ENCODE measurements around the gene C22orf39.

The C22orf39 gene

DNA sequence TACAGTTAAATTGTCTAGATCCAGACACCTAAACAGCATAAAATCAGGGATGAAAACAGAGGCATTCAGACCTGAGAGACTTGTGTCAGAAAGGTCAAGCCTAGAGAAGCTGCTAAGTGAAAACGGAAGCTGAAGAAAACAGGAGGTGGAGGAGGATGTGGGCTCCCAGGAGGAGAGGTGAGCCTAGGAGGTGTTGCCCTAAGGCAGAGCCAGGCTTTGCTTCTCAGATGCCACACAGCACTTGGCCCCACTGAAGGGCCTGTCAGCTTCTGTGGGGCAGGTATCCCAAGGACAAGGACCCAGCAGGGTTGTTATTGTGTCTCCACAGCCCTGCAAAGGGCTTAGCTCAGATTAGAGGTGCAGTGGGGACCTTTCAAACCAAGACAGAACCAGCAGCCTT is 17.0 kb upstream of the C22orf39 start:
- no peaks in the 10 kb centered on the region for H3K36me3 ChIP-seq (ENCODE audit: insufficient read depth)
- no peak overlapping the region for H3K27ac ChIP-seq
- H3K79me2 ChIP-seq (ENCODE audit: insufficient read depth, low read depth): no peaks in the 10 kb centered on the region
- no peaks in the 10 kb centered on the region for H4K20me1 ChIP-seq (ENCODE audit: insufficient read depth)
- H3K27me3 ChIP-seq (ENCODE audit: insufficient read depth, low read depth): no peaks in the 10 kb centered on the region
- no peak overlapping the region for H2AFZ ChIP-seq (ENCODE audit: low read depth)
- H3K9ac ChIP-seq: no peak overlapping the region
- H3K4me1 ChIP-seq (ENCODE audit: low read depth, poor library complexity, severe bottlenecking): no peaks in the 10 kb centered on the region
- H3K4me3 ChIP-seq (IDR thresholded peaks at IDR 0.05; ENCODE audit: insufficient read depth, low read depth, low read length): no peak overlapping the region
- H3K4me2 ChIP-seq: no peak overlapping the region
- TF ChIP-seq, protein P1, sequence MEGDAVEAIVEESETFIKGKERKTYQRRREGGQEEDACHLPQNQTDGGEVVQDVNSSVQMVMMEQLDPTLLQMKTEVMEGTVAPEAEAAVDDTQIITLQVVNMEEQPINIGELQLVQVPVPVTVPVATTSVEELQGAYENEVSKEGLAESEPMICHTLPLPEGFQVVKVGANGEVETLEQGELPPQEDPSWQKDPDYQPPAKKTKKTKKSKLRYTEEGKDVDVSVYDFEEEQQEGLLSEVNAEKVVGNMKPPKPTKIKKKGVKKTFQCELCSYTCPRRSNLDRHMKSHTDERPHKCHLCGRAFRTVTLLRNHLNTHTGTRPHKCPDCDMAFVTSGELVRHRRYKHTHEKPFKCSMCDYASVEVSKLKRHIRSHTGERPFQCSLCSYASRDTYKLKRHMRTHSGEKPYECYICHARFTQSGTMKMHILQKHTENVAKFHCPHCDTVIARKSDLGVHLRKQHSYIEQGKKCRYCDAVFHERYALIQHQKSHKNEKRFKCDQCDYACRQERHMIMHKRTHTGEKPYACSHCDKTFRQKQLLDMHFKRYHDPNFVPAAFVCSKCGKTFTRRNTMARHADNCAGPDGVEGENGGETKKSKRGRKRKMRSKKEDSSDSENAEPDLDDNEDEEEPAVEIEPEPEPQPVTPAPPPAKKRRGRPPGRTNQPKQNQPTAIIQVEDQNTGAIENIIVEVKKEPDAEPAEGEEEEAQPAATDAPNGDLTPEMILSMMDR (conservative IDR thresholded peaks at IDR 0.05; ENCODE audit: low read depth, low read length): no peak

DNA sequence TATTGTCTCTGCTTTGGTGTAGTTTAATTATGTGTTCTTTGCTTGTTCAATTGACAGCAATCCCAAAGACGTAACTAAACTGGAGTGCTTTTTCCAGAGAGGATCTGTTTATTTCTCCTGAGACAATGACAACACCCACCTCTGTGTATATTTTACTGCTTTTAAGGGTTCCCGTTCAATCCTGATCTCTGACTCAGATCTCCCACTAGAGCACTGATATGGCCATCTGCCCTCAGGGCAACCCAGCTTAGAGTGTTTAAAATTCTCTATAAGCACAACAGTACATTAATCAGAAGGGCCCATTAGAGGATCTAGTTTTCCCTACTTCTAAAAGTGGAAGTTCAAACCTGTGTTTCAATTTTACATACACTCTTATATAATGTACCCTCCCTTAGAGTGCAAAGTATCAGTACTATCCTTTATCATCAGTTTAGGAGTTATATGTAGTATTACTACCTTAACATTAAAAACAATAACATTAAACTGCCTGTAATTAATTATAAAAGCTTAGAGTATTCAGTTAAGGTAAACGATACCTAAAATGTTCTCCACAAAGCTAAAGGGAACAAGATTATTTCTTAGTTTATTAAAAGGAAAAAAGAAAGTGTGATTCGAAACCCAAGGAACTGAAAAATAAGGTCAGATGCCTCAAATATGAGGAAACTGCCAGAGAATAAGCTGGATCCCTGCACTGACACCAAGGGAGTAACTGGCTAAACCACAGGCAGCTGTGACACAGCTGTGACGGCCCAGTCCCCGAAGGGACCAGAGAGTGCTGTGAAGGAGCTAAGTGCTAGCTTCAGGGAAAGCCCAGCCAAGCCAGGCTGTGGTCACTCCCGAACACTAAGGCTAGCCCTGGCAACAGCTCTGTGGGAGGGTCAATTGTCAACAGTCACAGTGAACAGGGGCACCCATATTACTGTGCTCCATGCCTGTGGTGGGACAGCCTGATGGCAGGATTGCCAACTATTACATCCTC is 16.3 kb upstream of the C22orf39 start:
- Histone ChIP-seq H3K4me3 (IDR thresholded peaks at IDR 0.05; ENCODE audit: insufficient read depth, low read depth, low read length) (no peak overlapping the region), H3K27me3 (ENCODE audit: insufficient read depth, low read depth) (no peaks in the 10 kb centered on the region), H2AFZ (ENCODE audit: low read depth) (no peak overlapping the region), H3K9ac (no peak overlapping the region), H3K4me1 (ENCODE audit: low read depth, poor library complexity, severe bottlenecking) (no peaks in the 10 kb centered on the region), H3K79me2 (ENCODE audit: insufficient read depth, low read depth) (no peaks in the 10 kb centered on the region), H3K4me2 (no peak overlapping the region), H3K36me3 (ENCODE audit: insufficient read depth) (no peaks in the 10 kb centered on the region), H3K27ac (no peak overlapping the region), H4K20me1 (ENCODE audit: insufficient read depth) (no peaks in the 10 kb centered on the region)
- TF ChIP-seq, protein P1 (conservative IDR thresholded peaks at IDR 0.05; ENCODE audit: low read depth, low read length): no peak

DNA sequence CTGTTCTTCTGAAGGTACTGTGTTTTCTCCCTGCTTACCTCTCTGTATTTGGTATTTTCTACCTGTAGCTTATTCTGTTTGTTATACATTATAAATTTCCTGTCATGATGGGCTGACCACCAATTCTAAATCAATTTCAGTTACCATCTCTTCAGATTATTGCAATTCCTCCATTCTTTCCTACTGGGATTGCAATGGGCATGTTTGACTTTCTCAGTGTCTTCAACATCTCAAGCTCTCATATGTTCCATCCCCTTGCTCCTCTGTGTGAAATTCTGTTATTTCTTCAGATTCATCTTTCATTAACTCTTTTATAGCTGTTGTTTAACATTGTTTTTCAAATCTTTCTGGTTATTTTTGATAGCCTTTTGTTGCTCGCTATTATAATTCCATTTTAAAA is 15.5 kb upstream of the C22orf39 start:
- H3K27ac ChIP-seq: no peak overlapping the region
- H3K9ac ChIP-seq: no peak overlapping the region
- no peaks in the 10 kb centered on the region for H3K79me2 ChIP-seq (ENCODE audit: insufficient read depth, low read depth)
- no peaks in the 10 kb centered on the region for H3K36me3 ChIP-seq (ENCODE audit: insufficient read depth)
- no peaks in the 10 kb centered on the region for H4K20me1 ChIP-seq (ENCODE audit: insufficient read depth)
- H3K4me1 ChIP-seq (ENCODE audit: low read depth, poor library complexity, severe bottlenecking): no peaks in the 10 kb centered on the region
- TF ChIP-seq, protein P1 (conservative IDR thresholded peaks at IDR 0.05; ENCODE audit: low read depth, low read length): no peak
- H2AFZ ChIP-seq (ENCODE audit: low read depth): no peak overlapping the region
- H3K4me3 ChIP-seq (IDR thresholded peaks at IDR 0.05; ENCODE audit: insufficient read depth, low read depth, low read length): no peak overlapping the region
- no peaks in the 10 kb centered on the region for H3K27me3 ChIP-seq (ENCODE audit: insufficient read depth, low read depth)
- no peak overlapping the region for H3K4me2 ChIP-seq

DNA sequence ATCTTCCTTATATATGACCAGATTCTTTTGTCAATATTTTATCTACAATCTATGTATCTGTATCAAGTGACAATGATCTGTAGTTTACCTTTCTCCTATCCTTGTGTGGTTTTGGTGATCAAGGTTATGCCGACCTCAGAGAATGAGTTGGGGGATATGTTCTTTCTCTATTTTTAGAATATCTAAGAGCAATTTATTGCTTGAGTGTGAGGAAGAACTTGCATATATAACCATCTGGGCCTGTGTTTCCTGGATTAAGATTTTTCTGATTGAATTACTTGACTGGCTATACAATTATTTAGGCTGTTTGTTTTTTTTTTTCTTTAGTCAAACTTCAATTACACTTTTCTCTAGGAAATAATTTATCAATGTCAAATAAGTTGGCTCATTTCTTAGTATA is 14.0 kb upstream of the C22orf39 start:
- no peaks in the 10 kb centered on the region for H3K4me1 ChIP-seq (ENCODE audit: low read depth, poor library complexity, severe bottlenecking)
- no peaks in the 10 kb centered on the region for H3K27me3 ChIP-seq (ENCODE audit: insufficient read depth, low read depth)
- H3K36me3 ChIP-seq (ENCODE audit: insufficient read depth): no peaks in the 10 kb centered on the region
- no peak overlapping the region for H2AFZ ChIP-seq (ENCODE audit: low read depth)
- H3K4me2 ChIP-seq: no peak overlapping the region
- no peaks in the 10 kb centered on the region for H3K79me2 ChIP-seq (ENCODE audit: insufficient read depth, low read depth)
- H3K27ac ChIP-seq: no peak overlapping the region
- no peaks in the 10 kb centered on the region for H4K20me1 ChIP-seq (ENCODE audit: insufficient read depth)
- no peak overlapping the region for H3K9ac ChIP-seq
- H3K4me3 ChIP-seq (IDR thresholded peaks at IDR 0.05; ENCODE audit: insufficient read depth, low read depth, low read length): no peak overlapping the region
- TF ChIP-seq, protein P1 (conservative IDR thresholded peaks at IDR 0.05; ENCODE audit: low read depth, low read length): no peak
